Hepatocyte (in vitro differentiated cells): Measurements from ENCODE around the gene ATP6V1E1. TPM values are rescaled to one million over a fixed set of nuclear protein-coding genes. Genes with fewer than 3 reads are reported as not detected.
"Not testable (repeated sequence)": the region's sequence is repeated elsewhere in the genome, so short reads cannot be mapped to it uniquely, and the experiment has no call there.

Source experiments
- DNase-seq: peaks from one replicate; pipeline ENCODE4 v3.0.0-alpha.2; 2016; ENCODE audit warnings: low spot score
- H2AFZ ChIP-seq: fragments of 200-600 bp; sonication (generic); 2 replicates; pipeline ENCODE4 v1.6.0; 2016; ENCODE audit warnings: antibody characterized with exemption, mild to moderate bottlenecking
- H3K27ac ChIP-seq: fragments of 200-600 bp; sonication (generic); 2 replicates; pipeline ENCODE4 v1.5.1; 2016; ENCODE audit warnings: mild to moderate bottlenecking
- H3K27me3 ChIP-seq: fragments of 200-600 bp; sonication (generic); 2 replicates; pipeline ENCODE4 v1.6.1; 2016
- H3K36me3 ChIP-seq: fragments of 200-600 bp; sonication (generic); replicated peaks from 2 replicates; pipeline ENCODE4 v1.5.1; 2016; ENCODE audit warnings: low read depth; ENCODE audit not compliant: insufficient read depth
- H3K4me1 ChIP-seq: fragments of 200-600 bp; sonication (generic); 2 replicates; pipeline ENCODE4 v1.5.1; 2016; ENCODE audit warnings: mild to moderate bottlenecking, moderate library complexity; ENCODE audit not compliant: insufficient read depth
- H3K4me2 ChIP-seq: fragments of 200-600 bp; sonication (generic); 2 replicates; pipeline ENCODE4 v1.6.0; 2016
- H3K4me3 ChIP-seq: fragments of 200-600 bp; sonication (generic); 2 replicates; pipeline ENCODE4 v1.5.1; 2016; ENCODE audit warnings: mild to moderate bottlenecking
- H3K79me2 ChIP-seq: fragments of 200-600 bp; sonication (generic); 2 replicates; pipeline ENCODE4 v1.6.0; 2017; ENCODE audit warnings: mild to moderate bottlenecking
- H3K9me2 ChIP-seq: fragments of 200-600 bp; sonication (generic); replicated peaks from 2 replicates; pipeline ENCODE4 v1.6.0; 2017; ENCODE audit warnings: mild to moderate bottlenecking; ENCODE audit not compliant: insufficient read depth
- H3K9me3 ChIP-seq: fragments of 200-600 bp; sonication (generic); 2 replicates; pipeline ENCODE4 v1.5.1; 2016; ENCODE audit warnings: low read depth, mild to moderate bottlenecking
- H4K20me1 ChIP-seq: fragments of 200-600 bp; sonication (generic); 2 replicates; pipeline ENCODE4 v1.6.0; 2016; ENCODE audit warnings: mild to moderate bottlenecking; ENCODE audit not compliant: insufficient read depth, poor library complexity, severe bottlenecking
- EZH2 ChIP-seq: fragments of 200-600 bp; sonication (generic); IDR thresholded peaks from 2 replicates; pipeline ENCODE4 v1.6.1; 2016; ENCODE audit warnings: antibody characterized with exemption, mild to moderate bottlenecking, borderline replicate concordance
- EZH2phosphoT487 ChIP-seq: fragments of 200-600 bp; sonication (generic); IDR thresholded peaks from one replicate; pipeline ENCODE4 v1.6.1; 2018; ENCODE audit warnings: antibody characterized with exemption, mild to moderate bottlenecking, low read depth, moderate library complexity; ENCODE audit not compliant: unreplicated experiment, severe bottlenecking
- WGBS: methylation state at CpG from one replicate; pipeline ENCODE4 v1.1.6; 2016; ENCODE audit warnings: low lambda C conversion rate; ENCODE audit errors: missing lambda C conversion rate; 5-methylcytosine and 5-hydroxymethylcytosine counted together
- polyA plus RNA-seq: library from polyadenylated mRNA; unstranded; fragments of >200 nt; fragmentation: Nextera tagmentation; extraction: Ambion mirVana; gene quantifications from 2 replicates; pipeline ENCODE4 v1.2.1, GENCODE V29; 2016
- total RNA-seq: library from RNA; depleted of rRNA; stranded (reverse); fragments of >200 nt; gene quantifications from 2 replicates; pipeline ENCODE4 v1.2.3, GENCODE V29; 2014
- TF ChIP-seq, protein P1 (sequence below): fragments of 200-600 bp; sonication (generic); IDR thresholded peaks from 2 replicates; pipeline ENCODE4 v1.5.1; 2016; ENCODE audit warnings: antibody characterized with exemption, mild to moderate bottlenecking; ENCODE audit not compliant: poor library complexity

ATP6V1E1 gene
- total and polyA plus RNA-seq, 2 experiments from 2014 or later, result 122 to 145 TPM

DNA sequence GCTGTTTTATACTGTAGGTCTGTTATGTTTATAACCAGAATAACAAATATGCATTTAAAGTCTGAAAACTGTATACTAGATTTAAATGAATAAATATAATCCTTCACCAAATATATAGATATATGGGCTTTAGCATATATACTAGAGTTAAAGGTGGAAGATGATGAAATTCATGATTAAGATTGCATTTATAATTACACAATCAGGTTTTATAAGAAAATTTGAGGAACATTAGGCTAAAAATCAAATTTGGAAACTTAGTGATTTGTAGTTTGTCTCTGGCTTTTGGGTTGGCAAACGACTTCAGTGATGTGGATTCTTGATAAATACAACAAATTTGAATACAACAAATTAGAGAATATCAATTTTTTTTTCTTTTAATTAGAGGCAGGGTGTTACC lies 20.0 kb upstream of the ATP6V1E1 start:
- H3K4me1 ChIP-seq, result no peaks in the 10 kb centered on the region
- H3K4me2 ChIP-seq, result no peak overlapping the region
- no peaks in the 10 kb centered on the region for H3K9me2 ChIP-seq
- TF ChIP-seq EZH2phosphoT487, result no peak
- TF ChIP-seq, protein P1, sequence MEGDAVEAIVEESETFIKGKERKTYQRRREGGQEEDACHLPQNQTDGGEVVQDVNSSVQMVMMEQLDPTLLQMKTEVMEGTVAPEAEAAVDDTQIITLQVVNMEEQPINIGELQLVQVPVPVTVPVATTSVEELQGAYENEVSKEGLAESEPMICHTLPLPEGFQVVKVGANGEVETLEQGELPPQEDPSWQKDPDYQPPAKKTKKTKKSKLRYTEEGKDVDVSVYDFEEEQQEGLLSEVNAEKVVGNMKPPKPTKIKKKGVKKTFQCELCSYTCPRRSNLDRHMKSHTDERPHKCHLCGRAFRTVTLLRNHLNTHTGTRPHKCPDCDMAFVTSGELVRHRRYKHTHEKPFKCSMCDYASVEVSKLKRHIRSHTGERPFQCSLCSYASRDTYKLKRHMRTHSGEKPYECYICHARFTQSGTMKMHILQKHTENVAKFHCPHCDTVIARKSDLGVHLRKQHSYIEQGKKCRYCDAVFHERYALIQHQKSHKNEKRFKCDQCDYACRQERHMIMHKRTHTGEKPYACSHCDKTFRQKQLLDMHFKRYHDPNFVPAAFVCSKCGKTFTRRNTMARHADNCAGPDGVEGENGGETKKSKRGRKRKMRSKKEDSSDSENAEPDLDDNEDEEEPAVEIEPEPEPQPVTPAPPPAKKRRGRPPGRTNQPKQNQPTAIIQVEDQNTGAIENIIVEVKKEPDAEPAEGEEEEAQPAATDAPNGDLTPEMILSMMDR, result no peak
- no peak for TF ChIP-seq EZH2
- no peak overlapping the region for H2AFZ ChIP-seq
- H3K27me3 ChIP-seq, result no peaks in the 10 kb centered on the region
- no peak for DNase-seq
- no peak overlapping the region for H3K4me3 ChIP-seq
- 89% methylated on average over 1 of the region's 1 CpG for WGBS
- H4K20me1 ChIP-seq, result no peaks in the 10 kb centered on the region
- no peaks in the 10 kb centered on the region for H3K36me3 ChIP-seq
- H3K9me3 ChIP-seq, result no peaks in the 10 kb centered on the region
- H3K79me2 ChIP-seq, result peaks cover 66% of the 10 kb centered on the region
- H3K27ac ChIP-seq, result no peak overlapping the region

- 98% methylated on average over 5 of the region's 5 CpGs for WGBS
- H3K4me1 ChIP-seq, result no peaks in the 10 kb centered on the region
- H2AFZ ChIP-seq, result no peak overlapping the region
- H3K4me3 ChIP-seq, result no peak overlapping the region
- no peak overlapping the region for H3K4me2 ChIP-seq
- TF ChIP-seq, protein P1, result no peak
- TF ChIP-seq EZH2 (no peak), EZH2phosphoT487 (no peak)
- no peak for DNase-seq
- H3K27ac ChIP-seq, result no peak overlapping the region
- H4K20me1 ChIP-seq, result no peaks in the 10 kb centered on the region
- H3K79me2 ChIP-seq, result peaks cover 69% of the 10 kb centered on the region
- no peaks in the 10 kb centered on the region for H3K36me3 ChIP-seq
- no peaks in the 10 kb centered on the region for H3K27me3 ChIP-seq
- no peaks in the 10 kb centered on the region for H3K9me3 ChIP-seq
- H3K9me2 ChIP-seq, result no peaks in the 10 kb centered on the region
Observed at GRCh38 chr22:17647991-17648390, 19.4 kb upstream of the ATP6V1E1 start.

DNA sequence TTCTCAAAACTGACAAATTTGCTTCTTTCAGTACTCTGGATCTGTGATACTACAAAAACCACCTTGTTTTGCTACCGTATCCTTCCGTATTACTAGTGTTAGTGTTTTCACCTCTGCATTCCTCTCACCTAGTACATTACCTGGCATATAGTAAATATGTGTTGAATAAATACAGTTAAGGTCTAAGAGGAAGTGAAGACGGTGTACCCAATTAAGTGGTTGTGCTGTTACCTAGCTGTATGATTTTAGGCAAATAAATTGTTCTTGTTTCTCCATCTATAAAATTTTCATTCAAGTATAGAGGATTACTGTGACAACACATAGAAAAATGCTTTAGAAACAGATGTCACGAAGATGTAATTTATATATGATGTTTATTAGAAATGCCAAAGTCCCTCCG lies 18.9 kb upstream of the ATP6V1E1 start:
- H3K27ac ChIP-seq, result no peak overlapping the region
- H3K27me3 ChIP-seq, result no peaks in the 10 kb centered on the region
- H4K20me1 ChIP-seq, result no peaks in the 10 kb centered on the region
- 90% methylated on average over 5 of the region's 5 CpGs for WGBS
- H3K4me2 ChIP-seq, result no peak overlapping the region
- H3K36me3 ChIP-seq, result no peaks in the 10 kb centered on the region
- H2AFZ ChIP-seq, result no peak overlapping the region
- H3K4me1 ChIP-seq, result no peaks in the 10 kb centered on the region
- DNase-seq, result no peak
- no peaks in the 10 kb centered on the region for H3K9me2 ChIP-seq
- H3K79me2 ChIP-seq, result peaks cover 73% of the 10 kb centered on the region
- TF ChIP-seq, protein P1, result no peak
- no peak for TF ChIP-seq EZH2
- no peak for TF ChIP-seq EZH2phosphoT487
- no peaks in the 10 kb centered on the region for H3K9me3 ChIP-seq
- no peak overlapping the region for H3K4me3 ChIP-seq

DNA sequence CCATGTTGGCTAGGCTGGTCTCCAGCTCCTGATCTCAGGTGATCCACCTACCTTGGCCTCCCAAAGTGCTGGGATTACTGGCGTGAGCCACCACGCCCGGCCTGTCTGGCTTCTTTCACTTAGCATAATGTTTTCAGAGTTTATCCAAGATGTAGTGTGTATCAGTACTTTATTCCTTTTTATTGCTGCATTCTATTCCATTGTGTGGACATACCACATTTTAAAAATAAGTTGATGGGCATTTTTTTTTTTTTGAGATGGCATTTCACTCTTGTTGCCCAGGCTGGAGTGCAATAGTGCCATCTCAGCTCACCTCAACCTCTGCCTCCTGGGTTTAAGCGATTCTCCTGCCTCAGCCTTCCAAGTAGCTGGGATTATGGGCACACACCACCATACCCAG lies 13.8 kb upstream of the ATP6V1E1 start:
- H3K79me2 ChIP-seq, result peaks cover 71% of the 10 kb centered on the region
- peaks cover 10% of the 10 kb centered on the region for H3K4me1 ChIP-seq
- WGBS, result 97% methylated on average over 4 of the region's 4 CpGs

More for the DNA sequence above, 13.8 kb upstream of the ATP6V1E1 start:
- H3K4me3 ChIP-seq, H3K9me2 ChIP-seq, H3K4me2 ChIP-seq, H3K27me3 ChIP-seq, H4K20me1 ChIP-seq, H3K36me3 ChIP-seq, H3K27ac ChIP-seq, H2AFZ ChIP-seq, DNase-seq, H3K9me3 ChIP-seq: not testable (repeated sequence)
